ENCODE results near the gene TPM3.
"Not testable (repeated sequence)": the region's sequence is repeated elsewhere in the genome, so short reads cannot be mapped to it uniquely, and the experiment has no call there.

Gene TPM3

DNA sequence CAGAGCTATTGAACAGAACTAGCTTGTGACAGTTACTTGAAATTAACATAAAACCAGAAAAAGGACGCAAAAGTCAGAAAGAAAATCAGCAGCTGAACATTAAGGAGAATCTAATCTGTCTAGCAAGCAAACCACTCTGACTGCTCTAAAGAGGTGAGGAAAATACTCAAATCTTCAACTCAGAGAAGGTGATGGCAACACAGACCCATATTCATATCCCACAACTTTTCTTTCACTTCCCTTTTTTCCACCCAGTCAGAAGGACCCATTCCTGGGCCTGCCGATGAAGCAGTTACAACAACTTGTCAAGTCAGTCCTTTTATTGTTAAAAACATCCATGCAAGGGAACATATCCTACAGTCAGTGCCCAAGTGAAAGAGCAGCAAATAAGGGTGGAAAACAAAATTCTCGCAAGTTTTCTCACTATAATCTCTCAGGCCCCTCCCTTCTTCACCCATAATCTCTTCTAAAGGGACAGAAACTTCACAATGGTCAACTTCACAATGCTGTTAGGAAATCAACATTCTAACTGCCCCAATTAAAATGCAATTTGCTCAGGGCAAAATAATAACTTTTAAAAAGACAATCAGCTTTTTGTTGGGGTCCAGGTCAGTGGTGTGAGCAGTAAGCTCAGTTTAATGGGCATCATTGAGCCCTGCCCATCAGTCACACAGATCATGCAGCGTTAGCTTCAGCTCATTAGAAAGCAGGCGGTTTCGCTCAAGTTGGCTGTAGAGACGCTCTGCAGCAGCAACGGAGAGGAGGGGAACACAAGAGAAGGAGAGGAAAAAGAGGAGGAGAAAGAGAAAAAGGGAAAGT, 33.4 kb downstream of the TPM3 start:
- DNase-seq = no peak

DNA sequence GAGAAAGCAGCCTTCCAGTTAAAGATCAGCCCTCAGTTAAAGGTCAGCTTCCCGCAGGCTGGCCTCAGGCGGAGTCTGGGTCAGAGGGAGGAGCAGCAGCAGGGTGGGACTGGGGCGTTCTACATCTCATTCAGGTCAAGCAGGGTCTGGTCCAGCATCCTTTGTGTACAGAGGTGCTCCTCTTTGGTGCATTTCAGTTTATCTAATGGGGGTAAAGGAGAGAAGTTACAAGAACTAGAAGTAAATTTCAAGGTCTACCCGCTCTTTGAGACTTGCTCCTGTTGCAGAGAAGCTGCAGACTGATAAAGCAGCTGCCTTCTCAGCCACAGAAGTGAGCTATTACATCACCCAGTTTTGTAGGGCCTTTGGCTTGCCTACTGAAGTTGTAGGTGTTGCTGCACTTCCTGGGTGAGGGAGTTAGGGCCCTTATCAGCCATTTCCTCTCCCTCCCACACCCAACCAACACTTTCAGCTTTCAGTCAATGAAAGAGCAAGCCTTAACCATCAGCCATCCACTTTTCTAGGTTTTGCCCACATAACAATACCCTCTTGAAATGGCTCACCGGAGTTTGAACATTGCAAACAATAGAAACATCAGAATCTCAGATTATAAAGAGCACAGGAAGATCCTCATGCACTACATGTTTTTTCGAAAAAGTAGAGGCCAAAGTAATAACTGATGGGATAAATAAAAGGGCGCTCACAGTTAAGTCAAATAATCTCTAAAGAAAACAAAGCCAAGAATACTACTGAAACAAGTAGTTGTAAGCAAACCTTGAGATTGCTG, 34.2 kb downstream of the TPM3 start:
- peak; percentile 63 for DNase-seq

DNA sequence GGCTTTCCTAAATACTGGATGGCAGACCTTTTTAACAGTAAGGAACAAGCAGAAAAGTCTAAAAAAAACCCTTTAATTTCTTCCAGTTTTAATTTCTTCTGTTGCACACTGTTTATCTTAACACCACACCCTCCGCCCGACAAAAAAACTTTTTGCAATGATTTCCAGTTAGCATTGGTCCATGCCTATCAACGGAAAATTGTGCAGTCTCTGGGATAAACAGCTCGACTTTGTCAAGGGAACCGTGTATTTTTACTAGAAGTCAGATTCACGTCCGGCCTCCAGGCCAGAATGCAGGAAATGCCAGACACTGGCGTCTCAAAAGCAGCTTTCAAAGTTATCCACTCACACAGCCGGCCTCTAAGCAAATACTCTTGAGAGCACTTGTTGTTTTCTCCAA, 36.6 kb downstream of the TPM3 start:
- no peak for DNase-seq

DNA sequence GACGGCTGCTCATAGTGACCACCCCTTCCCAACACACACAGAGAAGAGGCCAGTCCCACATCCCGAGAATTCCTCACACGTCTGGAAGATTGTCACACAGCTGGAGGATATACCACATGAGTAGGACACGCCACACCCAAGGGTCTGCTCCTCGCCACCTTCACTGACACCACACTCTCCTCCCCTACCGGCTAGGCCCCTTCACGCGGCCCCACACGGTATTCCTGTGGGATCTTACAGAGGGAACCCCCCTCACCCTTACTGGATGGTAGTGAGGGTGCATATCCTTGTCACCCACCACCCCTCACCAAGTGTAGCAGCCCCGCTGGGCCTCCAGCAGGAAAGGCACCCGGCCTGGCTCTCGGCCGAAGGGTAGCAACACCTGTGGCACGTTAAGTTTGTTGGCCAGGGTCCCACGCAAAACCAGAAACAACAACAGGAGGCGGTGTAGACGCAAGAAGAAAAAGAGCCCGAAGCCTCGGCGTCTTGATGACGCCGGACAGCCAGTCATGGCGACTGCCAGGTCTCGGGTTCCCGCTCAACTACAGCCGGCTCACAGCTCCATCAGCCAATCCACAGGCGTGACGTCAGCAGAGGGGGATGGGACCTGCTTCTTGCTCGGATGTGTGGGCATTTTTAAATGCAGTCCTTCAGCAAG, 37.2 kb downstream of the TPM3 start, which contains the start of gene NUP210L:
Gene NUP210L (minus strand): TSS at position 540 of the 658 bp plus-strand sequence.
- DNase-seq = no peak

DNA sequence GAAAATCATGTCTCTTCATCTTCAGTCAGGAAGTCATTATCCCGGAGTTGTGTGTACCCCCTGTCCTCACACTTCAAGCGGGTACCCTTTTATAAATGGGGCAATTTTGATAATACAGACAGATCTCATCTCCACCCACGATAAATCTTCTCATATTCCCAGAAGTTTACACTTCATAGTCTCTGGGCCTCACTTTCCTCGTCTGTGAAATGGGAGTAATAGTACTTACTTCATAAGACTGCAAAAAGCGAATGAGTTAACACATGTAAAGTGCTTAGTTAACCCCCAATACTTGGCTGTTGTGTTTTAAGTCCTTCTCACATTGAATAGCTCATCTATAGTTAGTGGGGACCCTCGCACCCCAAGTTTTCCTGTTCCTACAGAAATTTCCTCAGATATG, 37.8 kb downstream of the TPM3 start:
- DNase-seq = no peak

DNA sequence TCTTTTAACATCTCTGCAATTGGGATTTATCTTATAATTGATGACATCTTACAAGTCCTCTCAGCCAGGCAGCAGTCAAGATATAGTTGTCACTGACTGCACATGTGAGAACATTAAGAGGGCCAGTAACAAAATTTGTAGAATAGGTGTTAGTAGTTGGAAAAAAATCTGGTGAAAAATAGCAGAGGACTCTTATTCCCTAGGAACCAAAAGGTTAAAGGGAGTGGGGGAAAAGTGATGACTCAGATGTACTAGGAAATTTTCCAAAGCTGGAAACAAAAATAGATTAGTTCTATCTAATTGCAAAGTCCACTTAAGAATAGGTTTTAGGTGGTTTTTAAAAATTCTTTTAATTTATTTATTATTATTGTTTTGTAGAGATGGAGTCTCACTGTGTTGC, 40.6 kb downstream of the TPM3 start:
- no peak for DNase-seq

DNA sequence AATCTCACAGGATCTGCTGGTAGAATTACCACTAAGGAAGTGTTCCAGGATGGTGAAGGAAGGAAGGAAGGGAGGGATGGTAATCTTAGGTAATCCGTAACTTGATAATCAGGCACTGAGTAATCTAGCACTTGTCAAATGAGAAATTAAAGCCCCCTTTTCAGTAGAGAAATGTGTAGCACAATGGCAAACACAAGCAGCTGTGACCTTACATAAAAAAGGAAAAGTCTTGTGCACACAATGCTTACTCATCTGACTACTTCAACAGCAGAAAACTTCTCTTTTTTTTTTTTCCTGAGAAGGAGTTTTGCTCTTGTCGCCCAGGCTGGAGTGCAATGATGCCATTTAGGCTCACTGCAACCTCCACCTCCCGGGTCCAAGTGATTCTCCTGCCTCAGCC, 43.1 kb downstream of the TPM3 start:
- DNase-seq = no peak

DNA sequence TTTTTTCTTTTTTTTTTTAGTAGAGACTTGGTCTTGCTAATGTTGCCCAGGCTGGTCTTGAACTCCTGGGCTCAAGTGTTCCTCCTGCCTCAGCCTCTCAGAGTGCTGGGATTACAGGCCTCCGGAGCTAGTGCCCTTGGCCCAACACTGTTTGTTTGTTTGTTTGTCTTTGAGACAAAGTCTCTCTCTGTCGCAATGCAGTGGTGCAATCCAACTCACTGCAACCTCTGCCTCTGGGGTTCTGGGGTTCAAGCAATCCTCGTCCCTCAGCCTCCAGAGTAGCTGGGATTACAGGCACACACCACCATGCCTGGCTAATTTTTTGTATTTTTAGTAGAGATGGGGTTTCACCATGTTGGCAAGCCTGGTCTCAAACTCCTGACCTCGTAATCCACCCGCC, 44.4 kb downstream of the TPM3 start:
- DNase-seq = not testable (repeated sequence)

DNA sequence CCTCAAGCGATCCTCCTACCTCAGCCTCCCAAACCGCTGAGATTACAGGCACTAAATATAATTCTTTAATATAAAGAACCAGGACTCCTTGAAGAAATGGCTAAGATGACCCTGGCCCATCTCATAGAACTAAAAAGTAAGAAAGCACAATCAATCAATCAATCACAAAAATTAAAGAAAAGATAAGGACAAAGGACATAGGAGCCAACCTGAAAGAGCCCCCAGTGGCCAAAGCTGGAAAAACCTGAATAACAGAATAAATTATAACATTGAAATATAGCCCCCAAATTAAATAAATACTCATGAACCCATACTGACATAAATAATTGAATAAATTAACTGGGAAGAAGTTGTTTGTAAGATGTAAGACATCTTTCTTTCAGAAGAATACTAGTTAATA, 45.9 kb downstream of the TPM3 start:
- DNase-seq = no peak

DNA sequence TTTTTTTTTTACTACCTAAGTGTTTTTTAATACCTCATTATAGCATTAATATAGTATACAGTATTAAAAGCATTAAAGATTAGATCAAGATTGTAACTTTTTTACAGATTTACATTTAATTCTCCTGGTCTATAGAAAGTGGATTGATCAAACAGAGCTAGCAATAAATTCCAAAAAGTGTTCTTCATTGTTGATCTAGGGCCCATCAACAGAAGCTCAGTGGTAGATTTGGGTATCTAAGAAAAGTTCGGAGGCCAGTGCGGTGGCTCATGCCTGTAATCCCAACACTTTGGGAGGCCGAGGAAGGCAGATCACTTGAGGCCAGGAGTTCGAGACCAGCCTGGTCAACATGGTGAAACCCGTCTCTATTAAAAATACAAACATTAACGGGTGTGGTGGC, 49.5 kb downstream of the TPM3 start:
- DNase-seq = no peak

DNA sequence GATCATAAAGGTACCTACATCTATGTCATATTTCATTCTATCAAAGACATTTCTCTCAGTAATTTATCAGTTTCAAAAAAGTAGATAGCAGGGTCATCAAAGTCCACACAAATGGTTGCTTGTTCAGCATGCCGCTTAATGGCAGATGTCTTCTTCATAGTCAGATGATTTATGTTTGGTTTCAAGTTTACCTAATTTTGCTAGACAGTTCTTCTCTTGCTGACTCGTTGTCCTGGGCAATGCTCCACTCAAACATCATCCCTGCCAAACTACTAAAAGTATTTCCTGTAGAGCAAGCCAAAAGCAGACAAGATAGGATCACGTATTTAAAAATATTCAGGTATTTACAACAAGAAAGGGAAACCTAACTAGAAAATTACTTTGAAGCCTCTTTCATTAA, 50.7 kb downstream of the TPM3 start:
- DNase-seq = no peak

DNA sequence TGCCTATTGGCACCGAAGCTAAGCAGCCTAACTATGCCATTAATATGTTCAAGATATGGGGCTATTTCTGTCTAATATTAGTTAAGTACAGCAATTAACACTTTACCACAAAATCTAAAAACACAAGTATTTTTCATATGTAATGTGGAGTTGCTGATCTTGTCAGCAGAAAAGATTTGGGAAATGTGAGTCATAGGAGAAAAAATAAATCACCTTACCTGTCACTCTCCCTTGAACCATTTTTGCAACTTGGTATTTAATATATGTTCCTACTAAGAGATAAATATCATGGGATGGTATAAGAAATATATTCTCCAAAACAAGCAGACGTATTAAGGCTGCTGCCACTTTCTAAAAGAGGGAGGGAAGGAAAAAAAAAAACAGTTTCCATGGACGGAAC, 54.0 kb downstream of the TPM3 start:
- DNase-seq = no peak

DNA sequence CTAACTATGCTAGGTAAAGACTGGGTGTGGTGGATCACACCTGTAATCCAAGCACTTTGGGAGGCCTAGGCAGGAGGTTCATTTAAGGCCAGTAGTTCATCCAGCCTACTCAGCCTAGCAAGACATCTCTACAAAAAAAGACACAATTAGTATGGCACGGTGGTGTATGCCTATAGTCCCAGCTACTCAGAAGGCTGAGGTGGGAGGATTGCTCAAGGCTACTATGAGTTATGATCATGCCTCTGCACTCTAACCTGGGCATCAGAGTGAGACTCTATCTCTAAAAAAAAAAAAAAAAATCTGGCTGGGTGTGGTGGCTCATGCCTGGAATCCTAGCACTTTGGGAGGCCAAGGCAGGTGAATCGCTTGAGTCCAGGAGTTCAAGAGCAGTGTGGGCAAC, 58.6 kb downstream of the TPM3 start:
- DNase-seq = no peak

DNA sequence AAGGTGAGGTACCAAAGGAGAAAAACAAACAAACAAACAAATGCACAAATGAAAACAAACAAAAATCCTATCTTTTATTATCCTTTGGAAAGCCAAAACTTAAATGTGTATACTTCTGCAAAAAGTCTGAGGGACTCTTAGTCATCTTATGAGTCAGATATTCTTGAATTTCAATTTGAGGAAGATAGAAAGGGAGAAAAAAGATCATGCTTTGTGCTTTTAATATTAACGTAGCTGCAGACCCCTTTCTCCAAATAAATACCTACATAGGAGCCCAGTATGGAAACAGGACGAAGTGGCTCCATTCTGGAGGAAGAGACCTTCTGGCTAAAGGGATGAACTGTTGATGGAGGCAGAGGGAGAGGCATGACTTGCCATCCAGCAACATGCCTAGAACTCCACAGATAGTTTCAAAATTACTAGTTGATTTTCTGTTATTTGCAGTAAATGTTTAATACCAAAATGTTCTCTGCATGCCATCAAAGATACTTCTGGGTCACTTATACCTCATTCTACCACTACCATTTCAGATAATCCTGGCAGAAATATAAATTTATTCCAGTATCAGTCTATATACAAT, 62.4 kb downstream of the TPM3 start:
- no peak for DNase-seq

DNA sequence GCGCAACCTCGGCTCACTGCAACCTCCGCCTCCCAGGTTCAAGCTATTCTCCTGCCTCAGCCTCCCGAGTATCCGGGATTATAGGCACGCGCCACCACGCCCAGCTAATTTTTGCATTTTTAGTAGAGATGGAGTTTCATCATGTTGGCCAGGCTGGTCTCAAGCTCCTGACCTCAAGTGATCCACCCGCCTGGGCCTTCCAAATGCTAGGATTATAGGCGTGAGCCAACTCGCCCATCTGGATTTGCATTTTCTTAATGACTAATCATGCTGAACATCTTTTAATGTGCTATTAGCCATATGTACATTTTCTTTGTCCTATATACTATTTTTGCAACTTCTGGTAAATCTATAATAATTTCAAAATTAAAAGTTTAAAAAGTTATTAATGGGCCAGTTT, 68.7 kb downstream of the TPM3 start:
- not testable (repeated sequence) for DNase-seq

DNA sequence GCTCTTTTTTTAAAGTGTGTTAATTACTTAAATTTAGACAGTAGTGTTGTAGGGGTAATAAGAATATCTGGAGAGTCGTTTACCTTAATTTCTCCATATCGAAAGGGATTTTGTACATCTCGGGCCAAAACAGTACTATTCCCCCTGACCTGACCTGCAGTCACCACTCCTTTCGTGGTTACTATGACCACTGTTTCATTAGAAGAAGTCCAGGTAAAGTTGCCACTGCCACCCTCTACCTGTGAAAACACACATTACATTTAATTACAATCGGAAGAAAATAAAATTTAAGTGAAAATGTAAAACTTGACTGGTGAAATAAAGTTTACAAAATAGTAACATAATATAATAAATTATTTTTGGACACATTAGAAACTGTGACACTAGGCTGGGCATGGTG, 74.3 kb downstream of the TPM3 start:
- no peak for DNase-seq

DNA sequence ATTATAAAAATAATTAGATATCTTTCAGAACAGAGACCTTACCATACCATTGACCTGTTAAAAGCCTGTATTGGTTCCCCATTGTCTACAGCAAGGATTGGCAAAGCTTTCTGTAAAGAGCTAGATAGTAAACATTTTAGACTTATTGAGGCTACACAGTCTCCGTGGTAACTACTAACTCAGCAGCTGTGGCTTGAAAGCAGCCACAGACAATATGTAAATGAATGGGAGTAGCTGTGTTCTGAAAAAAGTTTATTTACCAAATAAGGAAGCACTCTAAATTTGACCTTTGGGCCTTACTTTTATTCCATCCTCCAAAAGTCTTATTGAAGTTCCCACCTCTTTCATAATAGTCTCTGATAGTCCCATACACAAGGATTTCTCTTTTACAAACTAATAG, 76.7 kb downstream of the TPM3 start:
- DNase-seq = no peak

Measured in NK-92 treated with Interleukin-12 subunit alpha and Interleukin-12 subunit beta, amount 100 ng/mL, for 24 hours (cell line).